WTC11 (cell line): ENCODE results near the gene CEMIP. TPM values are rescaled to one million over a fixed set of nuclear protein-coding genes. Genes with fewer than 3 reads are reported as not detected.
A peak's percentile ranks its signal among the peaks of the same experiment; 100 is the strongest.

ENCODE experiments used
- ATAC-seq: fragments of 200-7000 bp; cut with Tn5 transposase; 2 replicates; pipeline ENCODE4 v1.10.0; 2021; ENCODE audit warnings: mild to moderate bottlenecking, moderate library complexity
- CTCF ChIA-PET: fragments of 300-600 bp; sonication (Branson Sonifier 250); formaldehyde crosslinking; loops from one replicate; lab custom pipeline; 2021; ENCODE audit warnings: antibody characterized with exemption; lab: Charles Lee
- POLR2A ChIA-PET: fragments of 350-600 bp; sonication (Branson Sonifier 250); formaldehyde crosslinking; loops from one replicate; lab custom pipeline; 2021; ENCODE audit warnings: antibody characterized with exemption; lab: Charles Lee
- DNase-seq: peaks from one replicate; pipeline ENCODE4 v3.0.0; 2021; ENCODE audit warnings: low spot score
- H3K27ac Mint-ChIP-seq: 2 replicates; pipeline ENCODE4 v1.8.0; 2021; ENCODE audit warnings: mixed read lengths
- H3K27me3 Mint-ChIP-seq: 2 replicates; pipeline ENCODE4 v1.8.0; 2021; ENCODE audit warnings: low read depth, mild to moderate bottlenecking, moderate library complexity, mixed read lengths
- H3K36me3 Mint-ChIP-seq: 2 replicates; pipeline ENCODE4 v1.8.0; 2021; ENCODE audit warnings: mixed read lengths
- H3K4me1 Mint-ChIP-seq: 2 replicates; pipeline ENCODE4 v1.8.0; 2022; ENCODE audit warnings: mixed read lengths
- H3K4me3 Mint-ChIP-seq: 2 replicates; pipeline ENCODE4 v1.8.0; 2021; ENCODE audit warnings: mild to moderate bottlenecking, moderate library complexity, mixed read lengths
- H3K9me3 Mint-ChIP-seq: 2 replicates; pipeline ENCODE4 v1.8.0; 2021; ENCODE audit warnings: mixed read lengths
- E2F5 ChIP-seq: sonication (generic); formaldehyde crosslinking; IDR thresholded peaks from 2 replicates; pipeline ENCODE4 v1.8.1; 2022; ENCODE audit warnings: mild to moderate bottlenecking, moderate library complexity, missing genetic modification reagents
- HMGXB4 ChIP-seq: sonication (generic); formaldehyde crosslinking; IDR thresholded peaks from 2 replicates; pipeline ENCODE4 v1.8.1; 2023; ENCODE audit warnings: mild to moderate bottlenecking, moderate library complexity, missing genetic modification reagents
- IRF2 ChIP-seq: sonication (generic); formaldehyde crosslinking; IDR thresholded peaks from 2 replicates; pipeline ENCODE4 v1.8.0; 2022; ENCODE audit warnings: low read depth, missing genetic modification reagents, borderline replicate concordance
- MXD4 ChIP-seq: fragments of 250-450 bp; sonication (Bioruptor Pico); IDR thresholded peaks from 2 replicates; pipeline ENCODE4 v1.8.0; 2021; ENCODE audit warnings: mild to moderate bottlenecking, moderate library complexity, borderline replicate concordance
- NFATC4 ChIP-seq: fragments of 250-450 bp; sonication (Bioruptor Pico); IDR thresholded peaks from 2 replicates; pipeline ENCODE4 v1.9.0; 2021; ENCODE audit warnings: mild to moderate bottlenecking
- NR3C1 ChIP-seq: sonication (generic); formaldehyde crosslinking; conservative IDR thresholded peaks from 2 replicates; pipeline ENCODE4 v1.8.1; 2023; ENCODE audit warnings: low read depth, mild to moderate bottlenecking, missing genetic modification reagents
- OVOL2 ChIP-seq: fragments of 250-450 bp; sonication (Bioruptor Pico); IDR thresholded peaks from 2 replicates; pipeline ENCODE4 v1.9.0; 2021; ENCODE audit warnings: mild to moderate bottlenecking, borderline replicate concordance
- PRDM15 ChIP-seq: sonication (generic); formaldehyde crosslinking; IDR thresholded peaks from 2 replicates; pipeline ENCODE4 v1.8.0; 2022; ENCODE audit warnings: missing genetic modification reagents
- RELA ChIP-seq: sonication (generic); formaldehyde crosslinking; IDR thresholded peaks from 2 replicates; pipeline ENCODE4 v1.8.1; 2022; ENCODE audit warnings: missing genetic modification reagents, mild to moderate bottlenecking, borderline replicate concordance
- STAT6 ChIP-seq: sonication (generic); formaldehyde crosslinking; conservative IDR thresholded peaks from 2 replicates; pipeline ENCODE4 v1.8.1; 2023; ENCODE audit warnings: mild to moderate bottlenecking, low read depth, missing genetic modification reagents, moderate library complexity
- TCF7 ChIP-seq: sonication (generic); formaldehyde crosslinking; IDR thresholded peaks from 2 replicates; pipeline ENCODE4 v1.8.0; 2022; ENCODE audit warnings: mild to moderate bottlenecking, low read depth, missing genetic modification reagents, moderate library complexity
- ZBTB21 ChIP-seq: sonication (generic); formaldehyde crosslinking; IDR thresholded peaks from 2 replicates; pipeline ENCODE4 v1.8.1; 2023; ENCODE audit warnings: mild to moderate bottlenecking, missing genetic modification reagents, borderline replicate concordance
- ZNF219 ChIP-seq: sonication (generic); formaldehyde crosslinking; IDR thresholded peaks from 2 replicates; pipeline ENCODE4 v1.8.0; 2023; ENCODE audit warnings: missing genetic modification reagents, mild to moderate bottlenecking, borderline replicate concordance
- ZNF512 ChIP-seq: sonication (generic); formaldehyde crosslinking; IDR thresholded peaks from 2 replicates; pipeline ENCODE4 v1.8.1; 2022; ENCODE audit warnings: missing genetic modification reagents, borderline replicate concordance
- ZNF671 ChIP-seq: fragments of 250-450 bp; sonication (Bioruptor Pico); IDR thresholded peaks from 2 replicates; pipeline ENCODE4 v1.8.0; 2021; ENCODE audit warnings: mild to moderate bottlenecking
- total RNA-seq: library from RNA; stranded (reverse); gene quantifications from 3 replicates; pipeline ENCODE4 v1.2.3, GENCODE V29; 2021
- TF ChIP-seq, protein P1 (sequence below): sonication (generic); formaldehyde crosslinking; IDR thresholded peaks from 2 replicates; pipeline ENCODE4 v1.8.0; 2023; ENCODE audit warnings: missing genetic modification reagents
- TF ChIP-seq, protein P2 (sequence below): fragments of 250-450 bp; sonication (Bioruptor Pico); IDR thresholded peaks from 2 replicates; pipeline ENCODE4 v1.9.0; 2021; ENCODE audit warnings: mild to moderate bottlenecking
- TF ChIP-seq, protein P3 (sequence below): sonication (generic); formaldehyde crosslinking; IDR thresholded peaks from 2 replicates; pipeline ENCODE4 v1.8.0; 2022; ENCODE audit warnings: mild to moderate bottlenecking, missing genetic modification reagents
- TF ChIP-seq, protein P4 (sequence below): sonication (generic); formaldehyde crosslinking; IDR thresholded peaks from 2 replicates; pipeline ENCODE4 v1.8.1; 2022; ENCODE audit warnings: low read depth, missing genetic modification reagents, borderline replicate concordance

The CEMIP gene
- total RNA-seq, 1 experiment from 2014 or later = 0.87 TPM

DNA sequence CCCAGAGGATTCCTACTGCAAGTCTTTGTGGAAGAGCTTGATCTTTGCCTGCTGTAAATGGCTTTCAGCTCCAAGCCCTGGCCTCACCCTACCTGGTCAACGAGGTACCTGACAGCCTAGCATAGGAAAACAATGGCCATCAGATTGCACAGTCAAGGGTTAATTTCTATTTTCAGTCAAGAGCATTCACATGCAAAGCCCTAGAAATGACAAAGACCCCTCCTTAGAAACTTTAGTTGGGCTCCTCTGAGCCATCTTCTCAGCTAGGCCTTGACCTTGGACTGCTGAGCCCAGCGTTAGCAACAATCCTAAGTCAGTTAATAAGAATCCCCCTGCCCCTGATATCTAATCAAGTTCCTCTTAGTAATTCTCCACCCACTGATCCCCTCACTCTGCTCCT, 192.0 kb downstream of the CEMIP start:
- H3K36me3 Mint-ChIP-seq = peaks cover 22% of the 10 kb centered on the region
- POLR2A ChIA-PET = no interaction called here

More for the DNA sequence above, 192.0 kb downstream of the CEMIP start:
- CTCF ChIA-PET = interaction anchor here (0.8 to 3.2 kb wide), 7 partner anchors 136 to 515 kb away, joined by 3 to 48 read pairs (median 5); partner anchors contain the start of gene CEMIP
- H3K9me3 Mint-ChIP-seq = no peaks in the 10 kb centered on the region
- DNase-seq (no peak), ATAC-seq (no peak)
- no peak overlapping the region for H3K27ac Mint-ChIP-seq
- no peaks in the 10 kb centered on the region for H3K27me3 Mint-ChIP-seq
- H3K4me1 Mint-ChIP-seq = peaks cover 59% of the 10 kb centered on the region
- peak overlapping the region; percentile 21; the same call in 1 of the 2 replicates for H3K4me3 Mint-ChIP-seq
- TF ChIP-seq E2F5 (CRISPR knock-in tag) (no peak), ZNF512 (CRISPR knock-in tag) (no peak), NR3C1 (CRISPR knock-in tag) (no peak), ZBTB21 (no peak), ZNF219 (CRISPR knock-in tag) (no peak), MXD4 (CRISPR knock-in tag) (no peak), HMGXB4 (CRISPR knock-in tag) (no peak), ZNF671 (CRISPR knock-in tag) (no peak), TCF7 (no peak), NFATC4 (CRISPR knock-in tag) (no peak), IRF2 (CRISPR knock-in tag) (no peak), STAT6 (no peak), OVOL2 (CRISPR knock-in tag) (no peak), PRDM15 (no peak), RELA (CRISPR knock-in tag) (no peak)
- TF ChIP-seq, protein P1, sequence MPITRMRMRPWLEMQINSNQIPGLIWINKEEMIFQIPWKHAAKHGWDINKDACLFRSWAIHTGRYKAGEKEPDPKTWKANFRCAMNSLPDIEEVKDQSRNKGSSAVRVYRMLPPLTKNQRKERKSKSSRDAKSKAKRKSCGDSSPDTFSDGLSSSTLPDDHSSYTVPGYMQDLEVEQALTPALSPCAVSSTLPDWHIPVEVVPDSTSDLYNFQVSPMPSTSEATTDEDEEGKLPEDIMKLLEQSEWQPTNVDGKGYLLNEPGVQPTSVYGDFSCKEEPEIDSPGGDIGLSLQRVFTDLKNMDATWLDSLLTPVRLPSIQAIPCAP = no peak
- TF ChIP-seq, protein P2, sequence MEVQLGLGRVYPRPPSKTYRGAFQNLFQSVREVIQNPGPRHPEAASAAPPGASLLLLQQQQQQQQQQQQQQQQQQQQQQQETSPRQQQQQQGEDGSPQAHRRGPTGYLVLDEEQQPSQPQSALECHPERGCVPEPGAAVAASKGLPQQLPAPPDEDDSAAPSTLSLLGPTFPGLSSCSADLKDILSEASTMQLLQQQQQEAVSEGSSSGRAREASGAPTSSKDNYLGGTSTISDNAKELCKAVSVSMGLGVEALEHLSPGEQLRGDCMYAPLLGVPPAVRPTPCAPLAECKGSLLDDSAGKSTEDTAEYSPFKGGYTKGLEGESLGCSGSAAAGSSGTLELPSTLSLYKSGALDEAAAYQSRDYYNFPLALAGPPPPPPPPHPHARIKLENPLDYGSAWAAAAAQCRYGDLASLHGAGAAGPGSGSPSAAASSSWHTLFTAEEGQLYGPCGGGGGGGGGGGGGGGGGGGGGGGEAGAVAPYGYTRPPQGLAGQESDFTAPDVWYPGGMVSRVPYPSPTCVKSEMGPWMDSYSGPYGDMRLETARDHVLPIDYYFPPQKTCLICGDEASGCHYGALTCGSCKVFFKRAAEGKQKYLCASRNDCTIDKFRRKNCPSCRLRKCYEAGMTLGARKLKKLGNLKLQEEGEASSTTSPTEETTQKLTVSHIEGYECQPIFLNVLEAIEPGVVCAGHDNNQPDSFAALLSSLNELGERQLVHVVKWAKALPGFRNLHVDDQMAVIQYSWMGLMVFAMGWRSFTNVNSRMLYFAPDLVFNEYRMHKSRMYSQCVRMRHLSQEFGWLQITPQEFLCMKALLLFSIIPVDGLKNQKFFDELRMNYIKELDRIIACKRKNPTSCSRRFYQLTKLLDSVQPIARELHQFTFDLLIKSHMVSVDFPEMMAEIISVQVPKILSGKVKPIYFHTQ = no peak
- TF ChIP-seq, protein P3, sequence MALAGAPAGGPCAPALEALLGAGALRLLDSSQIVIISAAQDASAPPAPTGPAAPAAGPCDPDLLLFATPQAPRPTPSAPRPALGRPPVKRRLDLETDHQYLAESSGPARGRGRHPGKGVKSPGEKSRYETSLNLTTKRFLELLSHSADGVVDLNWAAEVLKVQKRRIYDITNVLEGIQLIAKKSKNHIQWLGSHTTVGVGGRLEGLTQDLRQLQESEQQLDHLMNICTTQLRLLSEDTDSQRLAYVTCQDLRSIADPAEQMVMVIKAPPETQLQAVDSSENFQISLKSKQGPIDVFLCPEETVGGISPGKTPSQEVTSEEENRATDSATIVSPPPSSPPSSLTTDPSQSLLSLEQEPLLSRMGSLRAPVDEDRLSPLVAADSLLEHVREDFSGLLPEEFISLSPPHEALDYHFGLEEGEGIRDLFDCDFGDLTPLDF = no peak
- TF ChIP-seq, protein P4, sequence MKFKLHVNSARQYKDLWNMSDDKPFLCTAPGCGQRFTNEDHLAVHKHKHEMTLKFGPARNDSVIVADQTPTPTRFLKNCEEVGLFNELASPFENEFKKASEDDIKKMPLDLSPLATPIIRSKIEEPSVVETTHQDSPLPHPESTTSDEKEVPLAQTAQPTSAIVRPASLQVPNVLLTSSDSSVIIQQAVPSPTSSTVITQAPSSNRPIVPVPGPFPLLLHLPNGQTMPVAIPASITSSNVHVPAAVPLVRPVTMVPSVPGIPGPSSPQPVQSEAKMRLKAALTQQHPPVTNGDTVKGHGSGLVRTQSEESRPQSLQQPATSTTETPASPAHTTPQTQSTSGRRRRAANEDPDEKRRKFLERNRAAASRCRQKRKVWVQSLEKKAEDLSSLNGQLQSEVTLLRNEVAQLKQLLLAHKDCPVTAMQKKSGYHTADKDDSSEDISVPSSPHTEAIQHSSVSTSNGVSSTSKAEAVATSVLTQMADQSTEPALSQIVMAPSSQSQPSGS = no peak
- TF ChIP-seq, all 79 proteins: peak for 0
